Neural crest cell (in vitro differentiated cells): ENCODE data around the gene MTMR3. TPM values are rescaled to one million over a fixed set of nuclear protein-coding genes. Genes with fewer than 3 reads are reported as not detected.
"Not testable (repeated sequence)": the region's sequence is repeated elsewhere in the genome, so short reads cannot be mapped to it uniquely, and the experiment has no call there.

ENCODE experiments used
- DNase-seq: peaks from one replicate; pipeline ENCODE4 v3.0.0; 2021; ENCODE audit warnings: low read depth, mixed read lengths, low spot score
- H3K27ac Mint-ChIP-seq: one replicate; pipeline ENCODE4 v1.8.0; 2021; ENCODE audit warnings: mild to moderate bottlenecking, mixed read lengths; ENCODE audit not compliant: unreplicated experiment
- H3K27me3 Mint-ChIP-seq: 2 replicates; pipeline ENCODE4 v1.8.0; 2021; ENCODE audit warnings: low read depth, mild to moderate bottlenecking, mixed read lengths
- H3K36me3 Mint-ChIP-seq: 2 replicates; pipeline ENCODE4 v1.8.0; 2021; ENCODE audit warnings: low read depth, mild to moderate bottlenecking, mixed read lengths
- H3K4me1 Mint-ChIP-seq: 2 replicates; pipeline ENCODE4 v1.8.0; 2021; ENCODE audit warnings: mixed read lengths
- H3K4me3 Mint-ChIP-seq: one replicate; pipeline ENCODE4 v1.8.0; 2021; ENCODE audit warnings: mild to moderate bottlenecking, mixed read lengths
- H3K9me3 Mint-ChIP-seq: 2 replicates; pipeline ENCODE4 v1.8.0; 2021; ENCODE audit warnings: mixed read lengths
- total RNA-seq: library from RNA; stranded (reverse); gene quantifications from 2 replicates; pipeline ENCODE4 v1.2.1, GENCODE V29; 2021
- TF ChIP-seq, protein P1 (sequence below): fragments of 200-600 bp; sonication (generic); conservative IDR thresholded peaks from 2 replicates; pipeline ENCODE4 v1.5.0; 2021; ENCODE audit warnings: antibody characterized with exemption, mild to moderate bottlenecking

The MTMR3 gene
- total RNA-seq, 1 donor from 2014 or later: 35.3 TPM

DNA sequence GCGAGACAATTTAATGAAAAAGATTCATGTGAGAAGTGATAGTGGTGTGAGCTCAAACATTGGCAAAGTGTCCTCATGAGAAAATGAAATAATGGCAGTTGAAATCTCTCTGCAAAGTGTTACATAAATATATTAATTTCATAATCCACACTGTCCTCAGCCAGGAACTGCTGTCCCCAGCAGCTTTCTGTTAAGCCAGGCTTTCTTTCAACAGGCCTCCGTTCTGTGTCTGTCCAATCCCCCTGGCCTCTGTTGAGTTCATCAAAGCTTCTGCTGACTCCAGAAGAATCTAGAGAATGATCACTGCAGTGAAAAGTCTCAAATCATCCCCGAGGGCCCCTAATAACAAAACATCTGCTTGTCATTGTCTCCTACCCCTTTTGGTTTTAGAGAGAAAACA lies 34.9 kb upstream of the MTMR3 start:
- H3K36me3 Mint-ChIP-seq: no peaks in the 10 kb centered on the region
- TF ChIP-seq, protein P1, sequence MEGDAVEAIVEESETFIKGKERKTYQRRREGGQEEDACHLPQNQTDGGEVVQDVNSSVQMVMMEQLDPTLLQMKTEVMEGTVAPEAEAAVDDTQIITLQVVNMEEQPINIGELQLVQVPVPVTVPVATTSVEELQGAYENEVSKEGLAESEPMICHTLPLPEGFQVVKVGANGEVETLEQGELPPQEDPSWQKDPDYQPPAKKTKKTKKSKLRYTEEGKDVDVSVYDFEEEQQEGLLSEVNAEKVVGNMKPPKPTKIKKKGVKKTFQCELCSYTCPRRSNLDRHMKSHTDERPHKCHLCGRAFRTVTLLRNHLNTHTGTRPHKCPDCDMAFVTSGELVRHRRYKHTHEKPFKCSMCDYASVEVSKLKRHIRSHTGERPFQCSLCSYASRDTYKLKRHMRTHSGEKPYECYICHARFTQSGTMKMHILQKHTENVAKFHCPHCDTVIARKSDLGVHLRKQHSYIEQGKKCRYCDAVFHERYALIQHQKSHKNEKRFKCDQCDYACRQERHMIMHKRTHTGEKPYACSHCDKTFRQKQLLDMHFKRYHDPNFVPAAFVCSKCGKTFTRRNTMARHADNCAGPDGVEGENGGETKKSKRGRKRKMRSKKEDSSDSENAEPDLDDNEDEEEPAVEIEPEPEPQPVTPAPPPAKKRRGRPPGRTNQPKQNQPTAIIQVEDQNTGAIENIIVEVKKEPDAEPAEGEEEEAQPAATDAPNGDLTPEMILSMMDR: no peak
- H3K27ac Mint-ChIP-seq: peak overlapping the region; percentile 45
- H3K4me3 Mint-ChIP-seq: no peak overlapping the region
- no peaks in the 10 kb centered on the region for H3K9me3 Mint-ChIP-seq
- no peak for DNase-seq
- H3K4me1 Mint-ChIP-seq: peaks cover 5% of the 10 kb centered on the region
- H3K27me3 Mint-ChIP-seq: no peaks in the 10 kb centered on the region

DNA sequence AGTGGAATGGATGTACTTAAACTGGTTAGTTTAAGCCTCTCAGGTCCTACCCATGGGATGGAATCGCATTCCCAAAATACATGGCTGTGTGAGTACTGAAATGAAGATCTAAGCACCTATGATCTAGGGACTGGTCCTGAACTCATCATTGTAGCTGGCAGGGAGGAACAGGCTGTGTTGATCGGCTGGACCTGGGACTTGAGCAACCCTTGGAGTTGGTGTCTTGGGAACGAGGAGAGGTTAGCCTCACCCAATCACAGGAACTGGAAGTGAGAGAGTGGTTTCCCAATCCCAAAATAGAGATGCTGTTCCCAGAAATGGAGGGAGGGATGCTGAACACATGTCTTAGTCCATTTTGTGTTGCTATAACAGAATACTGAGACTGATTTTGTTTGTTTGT lies 28.5 kb upstream of the MTMR3 start:
- Mint-ChIP-seq H3K27me3 (peaks cover 3% of the 10 kb centered on the region), H3K9me3 (no peaks in the 10 kb centered on the region), H3K4me3 (no peak overlapping the region), H3K36me3 (no peaks in the 10 kb centered on the region), H3K27ac (no peak overlapping the region), H3K4me1 (no peaks in the 10 kb centered on the region)
- TF ChIP-seq, protein P1: no peak
- no peak for DNase-seq

DNA sequence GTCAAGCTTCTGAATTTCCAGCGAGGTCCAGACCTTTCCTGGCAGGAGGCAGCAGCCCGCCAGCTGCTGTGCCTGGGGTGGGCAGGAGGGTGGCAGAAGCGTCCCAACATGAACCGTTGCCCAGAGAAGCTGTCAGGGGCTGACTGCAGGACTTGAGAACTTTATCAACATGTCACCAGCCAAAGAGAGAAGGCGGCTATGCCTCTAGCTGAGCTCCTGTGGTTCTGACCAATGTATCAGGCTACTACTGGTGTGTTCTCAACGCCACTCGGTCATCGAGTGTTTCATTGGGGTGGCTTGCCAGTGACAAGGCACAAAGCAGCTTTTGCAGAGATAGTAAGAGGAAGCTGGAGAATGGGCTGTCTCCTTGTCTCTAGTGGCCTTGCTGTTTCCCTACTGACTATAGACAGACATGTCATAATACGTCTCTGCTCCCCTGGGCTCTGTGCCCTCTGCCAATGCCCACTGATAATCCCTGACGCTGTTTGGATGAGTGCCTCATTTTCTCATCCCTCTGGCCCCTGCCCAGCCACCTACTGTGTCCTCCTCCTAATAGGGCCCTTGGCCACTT lies 27.3 kb upstream of the MTMR3 start:
- TF ChIP-seq, protein P1: no peak
- peaks cover 8% of the 10 kb centered on the region for H3K27me3 Mint-ChIP-seq
- no peak for DNase-seq
- no peak overlapping the region for H3K4me3 Mint-ChIP-seq
- no peaks in the 10 kb centered on the region for H3K4me1 Mint-ChIP-seq
- H3K36me3 Mint-ChIP-seq: no peaks in the 10 kb centered on the region
- no peaks in the 10 kb centered on the region for H3K9me3 Mint-ChIP-seq
- peak overlapping the region; percentile 69 for H3K27ac Mint-ChIP-seq

DNA sequence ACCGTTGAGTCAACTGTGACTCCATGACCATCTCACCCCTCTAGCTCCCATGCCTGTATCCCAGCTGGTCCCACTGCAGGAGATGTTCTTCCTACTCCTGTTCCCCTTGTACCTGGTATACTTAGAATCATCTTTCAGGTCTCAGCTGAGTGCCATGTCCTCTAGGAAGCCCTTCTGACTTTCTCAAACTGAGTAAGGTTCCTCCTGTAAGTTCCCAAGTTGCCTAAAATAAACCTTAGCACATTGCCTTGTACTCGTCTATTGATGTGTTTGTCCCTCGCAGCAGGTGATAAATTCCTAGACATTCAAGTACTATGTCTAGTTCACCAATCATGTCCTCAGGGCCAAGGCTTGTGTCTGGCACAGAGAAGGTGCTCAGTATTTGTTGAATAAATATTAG lies 26.5 kb upstream of the MTMR3 start:
- H3K27ac Mint-ChIP-seq: no peak overlapping the region
- no peaks in the 10 kb centered on the region for H3K9me3 Mint-ChIP-seq
- peaks cover 10% of the 10 kb centered on the region for H3K27me3 Mint-ChIP-seq
- no peak for DNase-seq
- TF ChIP-seq, protein P1: no peak
- H3K36me3 Mint-ChIP-seq: no peaks in the 10 kb centered on the region
- no peaks in the 10 kb centered on the region for H3K4me1 Mint-ChIP-seq
- H3K4me3 Mint-ChIP-seq: no peak overlapping the region

DNA sequence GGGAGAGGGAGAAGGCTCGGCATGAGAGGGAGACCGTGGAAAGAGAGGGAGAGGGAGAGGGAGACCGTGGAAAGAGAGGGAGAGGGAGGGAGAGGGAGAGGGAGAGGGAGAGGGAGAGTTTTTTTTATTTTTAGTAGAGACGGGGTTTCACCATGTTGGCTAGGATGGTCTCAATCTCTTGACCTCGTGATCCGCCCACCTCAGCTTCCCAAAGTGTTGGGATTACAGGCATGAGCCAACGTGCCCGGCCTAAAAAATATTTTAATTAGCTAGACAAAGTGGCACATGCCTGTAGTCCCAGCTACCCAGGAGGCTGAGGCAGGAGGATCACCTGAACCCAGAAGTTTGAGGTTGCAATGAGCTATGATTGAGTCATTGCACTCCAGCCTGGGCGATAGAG lies 23.9 kb upstream of the MTMR3 start:
- H3K9me3 Mint-ChIP-seq: not testable (repeated sequence)
- H3K27me3 Mint-ChIP-seq: peaks cover 10% of the 10 kb centered on the region

DNA sequence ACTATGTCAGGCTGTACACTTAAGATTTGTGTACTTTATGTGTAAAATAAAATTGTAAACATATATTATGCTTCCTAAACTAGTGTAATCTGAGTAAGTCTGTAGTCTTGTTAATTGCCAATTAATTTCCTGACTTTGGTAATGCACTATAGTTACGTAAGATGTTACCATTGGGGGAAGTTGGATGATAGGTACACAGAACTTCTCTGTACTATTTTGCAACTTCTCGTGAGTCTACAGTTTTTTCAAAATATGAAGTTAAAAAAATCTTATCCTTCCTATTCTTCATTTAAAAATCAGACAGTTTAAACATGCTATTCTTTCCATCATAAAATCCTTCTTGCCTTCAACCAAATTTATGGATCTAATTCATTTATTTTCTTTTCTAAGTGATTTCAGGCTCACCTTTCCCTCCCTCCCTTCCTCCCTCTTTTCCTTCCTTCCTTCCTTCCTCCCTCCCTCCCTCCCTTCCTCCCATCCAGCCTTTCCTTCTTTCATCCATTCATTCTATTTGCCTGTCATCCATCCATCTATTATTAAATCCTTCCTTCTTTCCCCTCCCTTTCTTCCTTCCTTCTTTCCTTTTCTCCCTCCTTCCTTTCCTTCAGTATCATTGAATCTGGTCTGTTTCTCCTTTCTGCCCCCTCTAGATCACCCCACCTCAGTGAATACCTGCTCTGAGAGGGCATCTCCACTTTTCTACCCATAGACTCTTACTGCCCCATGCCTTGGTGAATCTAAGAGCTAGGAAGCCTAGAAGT lies 22.8 kb upstream of the MTMR3 start:
- no peak overlapping the region for H3K27ac Mint-ChIP-seq
- no peak overlapping the region for H3K4me3 Mint-ChIP-seq
- TF ChIP-seq, protein P1: no peak
- no peaks in the 10 kb centered on the region for H3K4me1 Mint-ChIP-seq
- H3K36me3 Mint-ChIP-seq: no peaks in the 10 kb centered on the region
- no peaks in the 10 kb centered on the region for H3K9me3 Mint-ChIP-seq
- no peak for DNase-seq
- H3K27me3 Mint-ChIP-seq: peaks cover 7% of the 10 kb centered on the region

More for the DNA sequence above, 23.9 kb upstream of the MTMR3 start:
- not testable (repeated sequence) for H3K4me1 Mint-ChIP-seq, DNase-seq, H3K36me3 Mint-ChIP-seq, H3K4me3 Mint-ChIP-seq, H3K27ac Mint-ChIP-seq
